Thyroid gland (tissue), 4 donors: Measurements from ENCODE around the gene METTL25. TPM values are rescaled to one million over a fixed set of nuclear protein-coding genes. Genes with fewer than 3 reads are reported as not detected.

Experiments used
- DNase-seq, 2 donors: peaks; one replicate each; pipeline ENCODE4 v3.0.0-alpha.2; 2019
- H3K27ac ChIP-seq, 3 donors: fragments of 200-600 bp; sonication (generic); 1 replicate in 2 of 3; 2 replicates in 1 of 3; pipeline ENCODE4 v1.5.1; 2016 to 2019; ENCODE audit warnings: mild to moderate bottlenecking in 1 of 3, moderate library complexity in 1 of 3
- H3K27me3 ChIP-seq: fragments of 200-600 bp; sonication (generic); one replicate; pipeline ENCODE4 v1.5.1; 2019
- H3K36me3 ChIP-seq, 2 donors: fragments of 200-600 bp; sonication (generic); one replicate each; pipeline ENCODE4 v1.5.1; 2016 to 2019
- H3K4me1 ChIP-seq, 2 donors: fragments of 200-600 bp; sonication (generic); one replicate each; pipeline ENCODE4 v1.5.1; 2017 to 2019
- H3K4me3 ChIP-seq, 3 donors: fragments of 200-600 bp; sonication (generic); replicated peaks in 1 of 3; 1 replicate in 2 of 3; 2 replicates in 1 of 3; pipeline ENCODE4 v1.5.1; 2016; ENCODE audit warnings: mild to moderate bottlenecking in 1 of 3
- H3K9me3 ChIP-seq: fragments of 200-600 bp; sonication (generic); one replicate; pipeline ENCODE4 v1.5.1; 2017
- POLR2A ChIP-seq, 2 donors: fragments of 450-650 bp; IDR thresholded peaks; one replicate each; pipeline ENCODE4 v1.6.1; 2017; ENCODE audit warnings: antibody characterized with exemption in 2 of 2, mild to moderate bottlenecking in 2 of 2, moderate library complexity in 1 of 2
- WGBS, 2 donors: methylation state at CpG; one replicate each; pipeline ENCODE4 v1.1.5; 2017; 5-methylcytosine and 5-hydroxymethylcytosine counted together
- intact Hi-C: fragments of 100-400 bp; cut with DNase I; formaldehyde crosslinking; loops from one replicate; pipeline ENCODE4 v1.15.1; 2023
- total RNA-seq, 4 donors: library from RNA; depleted of rRNA; stranded (reverse); fragments of >200 nt; gene quantifications; one replicate each; pipeline ENCODE4 v1.2.3, GENCODE V29; 2016
- TF ChIP-seq, protein P1 (sequence below), 6 experiments: fragments of 200-600 bp in 3 of 6; fragments of 450-650 bp in 3 of 6; sonication (generic) in 3 of 6; IDR thresholded peaks; one replicate each; pipeline ENCODE4 v1.5.1; 2016 to 2019; ENCODE audit warnings: antibody characterized with exemption in 6 of 6, mild to moderate bottlenecking in 2 of 6, inconsistent platforms in 1 of 6, moderate library complexity in 1 of 6

Gene METTL25
- total RNA-seq, 4 donors from 2014 or later, result 40.2 to 58.4 (median 49.3) TPM

DNA sequence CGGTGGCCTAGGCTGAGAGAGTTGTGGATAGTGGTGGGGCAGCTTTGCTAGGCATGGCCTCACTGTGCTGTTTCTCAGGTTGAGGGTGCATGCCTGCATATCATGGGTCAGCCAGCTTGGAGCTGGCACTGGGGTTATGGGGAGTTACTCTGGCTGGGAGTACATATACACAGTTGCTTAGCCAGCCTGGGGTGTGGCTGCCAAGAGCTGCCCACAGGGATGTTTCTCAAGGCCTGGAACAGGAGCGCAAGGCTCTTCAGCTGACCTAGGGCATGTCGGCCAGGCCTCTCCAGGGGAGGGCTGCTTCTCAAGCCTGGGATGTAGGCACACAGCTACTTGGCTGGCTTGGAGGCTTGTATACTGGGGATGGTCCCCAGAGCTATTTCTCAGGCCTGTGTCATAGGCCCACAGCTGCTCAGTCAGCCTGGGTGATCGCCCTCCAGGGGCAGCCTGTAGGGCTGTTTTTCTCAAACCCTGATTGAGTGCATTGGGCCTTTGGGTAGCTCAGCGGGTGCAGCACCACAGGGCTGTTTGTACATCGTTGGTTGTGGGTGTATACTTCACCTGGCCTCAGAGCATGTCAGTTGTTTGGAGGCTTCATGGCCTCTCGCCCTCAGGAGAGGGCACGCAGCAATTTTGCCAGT, 114.9 kb downstream of the METTL25 start:
- intact Hi-C loops, result no loop called here
- Histone ChIP-seq H3K36me3 (no peaks in the 10 kb centered on the region), H3K27ac (no peak overlapping the region), H3K9me3 (no peaks in the 10 kb centered on the region), H3K27me3 (no peaks in the 10 kb centered on the region), H3K4me3 (no peak overlapping the region), H3K4me1 (no peaks in the 10 kb centered on the region)
- no peak for DNase-seq
- TF ChIP-seq, protein P1, sequence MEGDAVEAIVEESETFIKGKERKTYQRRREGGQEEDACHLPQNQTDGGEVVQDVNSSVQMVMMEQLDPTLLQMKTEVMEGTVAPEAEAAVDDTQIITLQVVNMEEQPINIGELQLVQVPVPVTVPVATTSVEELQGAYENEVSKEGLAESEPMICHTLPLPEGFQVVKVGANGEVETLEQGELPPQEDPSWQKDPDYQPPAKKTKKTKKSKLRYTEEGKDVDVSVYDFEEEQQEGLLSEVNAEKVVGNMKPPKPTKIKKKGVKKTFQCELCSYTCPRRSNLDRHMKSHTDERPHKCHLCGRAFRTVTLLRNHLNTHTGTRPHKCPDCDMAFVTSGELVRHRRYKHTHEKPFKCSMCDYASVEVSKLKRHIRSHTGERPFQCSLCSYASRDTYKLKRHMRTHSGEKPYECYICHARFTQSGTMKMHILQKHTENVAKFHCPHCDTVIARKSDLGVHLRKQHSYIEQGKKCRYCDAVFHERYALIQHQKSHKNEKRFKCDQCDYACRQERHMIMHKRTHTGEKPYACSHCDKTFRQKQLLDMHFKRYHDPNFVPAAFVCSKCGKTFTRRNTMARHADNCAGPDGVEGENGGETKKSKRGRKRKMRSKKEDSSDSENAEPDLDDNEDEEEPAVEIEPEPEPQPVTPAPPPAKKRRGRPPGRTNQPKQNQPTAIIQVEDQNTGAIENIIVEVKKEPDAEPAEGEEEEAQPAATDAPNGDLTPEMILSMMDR (IDR thresholded peaks at IDR 0.05), result no peak
- TF ChIP-seq POLR2A (IDR thresholded peaks at IDR 0.05), result no peak
- WGBS, 2 donors, result 84 to 87% methylated on average over 7 to 8 of the region's 8 CpGs

DNA sequence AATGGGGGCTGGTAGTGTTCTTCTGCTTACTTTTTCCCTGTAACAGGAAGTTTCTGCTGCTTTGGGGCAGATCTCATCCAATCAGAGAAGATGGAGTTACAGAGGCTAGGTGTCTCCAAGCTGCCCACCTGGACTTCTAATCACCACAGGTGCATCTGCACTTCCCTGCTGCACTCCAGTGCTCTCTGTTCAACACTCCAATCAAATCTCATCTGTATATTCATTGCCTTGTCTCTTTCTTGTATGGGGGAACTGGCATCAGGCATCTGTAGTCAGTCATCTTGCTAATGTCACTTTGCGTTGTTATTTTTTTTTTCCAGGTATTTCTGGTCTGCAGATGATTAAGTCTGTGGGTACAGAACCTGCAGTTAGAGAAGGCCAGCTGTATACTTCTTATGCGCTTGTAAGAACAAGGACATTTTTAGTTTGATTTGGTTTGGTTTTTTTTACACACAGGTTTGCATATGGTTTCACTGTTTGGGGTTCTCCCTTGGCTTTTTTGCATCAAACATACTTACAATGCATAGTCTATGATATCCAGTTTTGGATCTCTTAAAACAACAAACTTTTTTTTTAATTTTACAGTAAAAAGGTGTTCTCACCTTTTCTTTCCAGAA, 116.0 kb downstream of the METTL25 start:
- Histone ChIP-seq H3K4me3 (no peak overlapping the region), H3K27me3 (no peaks in the 10 kb centered on the region), H3K9me3 (no peaks in the 10 kb centered on the region), H3K36me3 (no peaks in the 10 kb centered on the region), H3K4me1 (no peaks in the 10 kb centered on the region), H3K27ac (no peak overlapping the region)
- TF ChIP-seq, protein P1 (IDR thresholded peaks at IDR 0.05), result no peak
- no peak for TF ChIP-seq POLR2A (IDR thresholded peaks at IDR 0.05)
- DNase-seq, result no peak
- intact Hi-C loops, result no loop called here
- 95 to 99% methylated on average over 2 of the region's 2 CpGs for WGBS, 2 donors

DNA sequence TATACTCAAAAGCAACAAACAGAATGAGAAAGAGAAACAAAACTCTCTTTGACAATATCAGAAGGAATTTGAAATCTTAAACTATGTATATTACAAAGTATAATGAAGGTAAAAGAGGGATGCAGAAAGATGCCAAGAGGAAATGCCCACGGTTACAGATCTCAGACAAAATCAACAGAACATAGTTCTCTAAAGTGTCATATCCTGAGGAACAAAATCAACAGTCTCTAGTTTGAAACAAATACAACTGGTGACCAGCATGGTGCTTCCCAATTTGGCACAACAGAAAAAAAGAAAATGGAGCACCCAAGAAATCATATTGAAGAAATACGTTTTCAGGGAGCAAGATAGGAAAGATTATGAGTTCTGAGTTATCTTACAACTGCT, 116.5 kb downstream of the METTL25 start:
- DNase-seq, result no peak
- intact Hi-C loops, result no loop called here
- H3K9me3 ChIP-seq, result no peaks in the 10 kb centered on the region
- H3K36me3 ChIP-seq, result no peaks in the 10 kb centered on the region
- TF ChIP-seq POLR2A (IDR thresholded peaks at IDR 0.05), result no peak
- TF ChIP-seq, protein P1 (IDR thresholded peaks at IDR 0.05), result no peak
- 57 to 62% methylated on average over 2 of the region's 2 CpGs for WGBS, 2 donors
- no peak overlapping the region for H3K27ac ChIP-seq
- H3K4me3 ChIP-seq, result no peak overlapping the region
- H3K27me3 ChIP-seq, result no peaks in the 10 kb centered on the region
- H3K4me1 ChIP-seq, result no peaks in the 10 kb centered on the region

DNA sequence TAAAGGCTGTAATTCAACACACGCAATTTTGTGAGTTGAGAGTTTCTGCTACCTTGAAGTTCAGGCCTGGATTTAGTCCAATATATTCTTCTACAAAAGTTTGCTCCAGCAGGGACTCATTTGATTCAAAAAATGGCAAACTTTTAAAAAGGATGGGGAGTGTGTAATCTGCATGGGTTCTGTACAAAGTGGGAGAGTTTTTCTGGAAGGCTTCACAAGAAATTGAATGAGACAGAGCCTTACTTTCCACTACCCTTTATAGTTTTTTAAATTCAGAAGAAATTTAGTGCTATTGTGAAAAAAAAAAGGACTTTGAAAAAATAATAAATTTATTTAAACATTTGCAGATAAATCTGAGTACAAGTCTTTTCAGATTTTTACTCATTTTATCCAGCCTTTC, 116.9 kb downstream of the METTL25 start:
- no peak for TF ChIP-seq POLR2A (IDR thresholded peaks at IDR 0.05)
- TF ChIP-seq, protein P1 (IDR thresholded peaks at IDR 0.05), result no peak
- Histone ChIP-seq H3K36me3 (no peaks in the 10 kb centered on the region), H3K4me3 (no peak overlapping the region), H3K27ac (no peak overlapping the region), H3K4me1 (no peaks in the 10 kb centered on the region), H3K9me3 (no peaks in the 10 kb centered on the region), H3K27me3 (no peaks in the 10 kb centered on the region)
- no peak for DNase-seq
- intact Hi-C loops, result no loop called here
- WGBS, 2 donors, result 78 to 81% methylated on average over 1 of the region's 1 CpG

GRCh38 chr12:82476511-82476910, 118.2 kb downstream of the METTL25 start:
- no peaks in the 10 kb centered on the region for H3K4me1 ChIP-seq
- H3K9me3 ChIP-seq, result no peaks in the 10 kb centered on the region
- H3K27ac ChIP-seq, result no peak overlapping the region
- no peaks in the 10 kb centered on the region for H3K36me3 ChIP-seq
- TF ChIP-seq POLR2A (IDR thresholded peaks at IDR 0.05), result no peak
- TF ChIP-seq, protein P1 (IDR thresholded peaks at IDR 0.05), result no peak
- H3K4me3 ChIP-seq, result no peak overlapping the region
- no peak for DNase-seq
- no peaks in the 10 kb centered on the region for H3K27me3 ChIP-seq
- WGBS, 2 donors, result 88 to 93% methylated on average over 4 of the region's 4 CpGs
- intact Hi-C loops, result no loop called here
